ENCODE measurements around the gene GNB1. TPM values are rescaled to one million over a fixed set of nuclear protein-coding genes. Genes with fewer than 3 reads are reported as not detected.

Gene GNB1
- total and polyA plus RNA-seq, 9 of the 15 experiments (the other 6 are each of a cell fraction or from before 2014, with no cell fraction given): 34.3 to 388 (median 114) TPM

- TF ChIP-seq KAT7 (CRISPR knock-in tag; IDR thresholded peaks at IDR 0.05; ENCODE audit: borderline replicate concordance): no peak
- TF ChIP-seq HMGN3 (IDR thresholded peaks at IDR 0.05; ENCODE audit: borderline replicate concordance, extremely low read depth, insufficient read length, low read depth, low read length): no peak
- TF ChIP-seq, protein P1, sequence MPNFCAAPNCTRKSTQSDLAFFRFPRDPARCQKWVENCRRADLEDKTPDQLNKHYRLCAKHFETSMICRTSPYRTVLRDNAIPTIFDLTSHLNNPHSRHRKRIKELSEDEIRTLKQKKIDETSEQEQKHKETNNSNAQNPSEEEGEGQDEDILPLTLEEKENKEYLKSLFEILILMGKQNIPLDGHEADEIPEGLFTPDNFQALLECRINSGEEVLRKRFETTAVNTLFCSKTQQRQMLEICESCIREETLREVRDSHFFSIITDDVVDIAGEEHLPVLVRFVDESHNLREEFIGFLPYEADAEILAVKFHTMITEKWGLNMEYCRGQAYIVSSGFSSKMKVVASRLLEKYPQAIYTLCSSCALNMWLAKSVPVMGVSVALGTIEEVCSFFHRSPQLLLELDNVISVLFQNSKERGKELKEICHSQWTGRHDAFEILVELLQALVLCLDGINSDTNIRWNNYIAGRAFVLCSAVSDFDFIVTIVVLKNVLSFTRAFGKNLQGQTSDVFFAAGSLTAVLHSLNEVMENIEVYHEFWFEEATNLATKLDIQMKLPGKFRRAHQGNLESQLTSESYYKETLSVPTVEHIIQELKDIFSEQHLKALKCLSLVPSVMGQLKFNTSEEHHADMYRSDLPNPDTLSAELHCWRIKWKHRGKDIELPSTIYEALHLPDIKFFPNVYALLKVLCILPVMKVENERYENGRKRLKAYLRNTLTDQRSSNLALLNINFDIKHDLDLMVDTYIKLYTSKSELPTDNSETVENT (CRISPR knock-in tag; IDR thresholded peaks at IDR 0.05): no peak
- TF ChIP-seq SUPT5H (IDR thresholded peaks at IDR 0.05): peak; percentile 18; the same call in 1 of the 2 replicates
- no peak for TF ChIP-seq JUN (IDR thresholded peaks at IDR 0.05; ENCODE audit: borderline replicate concordance, low read depth, low read length)
- no peak for TF ChIP-seq JUN (CRISPR knock-in tag; IDR thresholded peaks at IDR 0.05; ENCODE audit: borderline replicate concordance)
- TF ChIP-seq ARID4B (CRISPR knock-in tag; IDR thresholded peaks at IDR 0.05): 0 out of 2 replicates have a peak, but pooled peaks have one; percentile 26
- TF ChIP-seq GABPB2 (CRISPR knock-in tag; conservative IDR thresholded peaks at IDR 0.05): no peak
- TF ChIP-seq, protein P2, sequence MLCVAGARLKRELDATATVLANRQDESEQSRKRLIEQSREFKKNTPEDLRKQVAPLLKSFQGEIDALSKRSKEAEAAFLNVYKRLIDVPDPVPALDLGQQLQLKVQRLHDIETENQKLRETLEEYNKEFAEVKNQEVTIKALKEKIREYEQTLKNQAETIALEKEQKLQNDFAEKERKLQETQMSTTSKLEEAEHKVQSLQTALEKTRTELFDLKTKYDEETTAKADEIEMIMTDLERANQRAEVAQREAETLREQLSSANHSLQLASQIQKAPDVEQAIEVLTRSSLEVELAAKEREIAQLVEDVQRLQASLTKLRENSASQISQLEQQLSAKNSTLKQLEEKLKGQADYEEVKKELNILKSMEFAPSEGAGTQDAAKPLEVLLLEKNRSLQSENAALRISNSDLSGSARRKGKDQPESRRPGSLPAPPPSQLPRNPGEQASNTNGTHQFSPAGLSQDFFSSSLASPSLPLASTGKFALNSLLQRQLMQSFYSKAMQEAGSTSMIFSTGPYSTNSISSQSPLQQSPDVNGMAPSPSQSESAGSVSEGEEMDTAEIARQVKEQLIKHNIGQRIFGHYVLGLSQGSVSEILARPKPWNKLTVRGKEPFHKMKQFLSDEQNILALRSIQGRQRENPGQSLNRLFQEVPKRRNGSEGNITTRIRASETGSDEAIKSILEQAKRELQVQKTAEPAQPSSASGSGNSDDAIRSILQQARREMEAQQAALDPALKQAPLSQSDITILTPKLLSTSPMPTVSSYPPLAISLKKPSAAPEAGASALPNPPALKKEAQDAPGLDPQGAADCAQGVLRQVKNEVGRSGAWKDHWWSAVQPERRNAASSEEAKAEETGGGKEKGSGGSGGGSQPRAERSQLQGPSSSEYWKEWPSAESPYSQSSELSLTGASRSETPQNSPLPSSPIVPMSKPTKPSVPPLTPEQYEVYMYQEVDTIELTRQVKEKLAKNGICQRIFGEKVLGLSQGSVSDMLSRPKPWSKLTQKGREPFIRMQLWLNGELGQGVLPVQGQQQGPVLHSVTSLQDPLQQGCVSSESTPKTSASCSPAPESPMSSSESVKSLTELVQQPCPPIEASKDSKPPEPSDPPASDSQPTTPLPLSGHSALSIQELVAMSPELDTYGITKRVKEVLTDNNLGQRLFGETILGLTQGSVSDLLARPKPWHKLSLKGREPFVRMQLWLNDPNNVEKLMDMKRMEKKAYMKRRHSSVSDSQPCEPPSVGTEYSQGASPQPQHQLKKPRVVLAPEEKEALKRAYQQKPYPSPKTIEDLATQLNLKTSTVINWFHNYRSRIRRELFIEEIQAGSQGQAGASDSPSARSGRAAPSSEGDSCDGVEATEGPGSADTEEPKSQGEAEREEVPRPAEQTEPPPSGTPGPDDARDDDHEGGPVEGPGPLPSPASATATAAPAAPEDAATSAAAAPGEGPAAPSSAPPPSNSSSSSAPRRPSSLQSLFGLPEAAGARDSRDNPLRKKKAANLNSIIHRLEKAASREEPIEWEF (CRISPR knock-in tag; IDR thresholded peaks at IDR 0.05): no peak
- TF ChIP-seq ZNF253 (CRISPR knock-in tag; conservative IDR thresholded peaks at IDR 0.05): no peak
- no peak for TF ChIP-seq ZC3H4 (CRISPR knock-in tag; IDR thresholded peaks at IDR 0.05; ENCODE audit: borderline replicate concordance)
These were observed 136.7 kb downstream of the GNB1 start (continued) for GRCh38 chr1:1754051-1754815.
